HFF-Myc (cell line): ENCODE measurements around the gene IKZF5.

Experiments
- DNase-seq: peaks from one replicate; pipeline ENCODE4 v3.0.0-alpha.2; 2011; ENCODE audit warnings: low read depth; ENCODE audit errors: extremely low read depth
- H3K4me3 ChIP-seq: replicated peaks from 2 replicates; pipeline ENCODE4 v1.5.1; 2011; ENCODE audit warnings: low read depth, mild to moderate bottlenecking, control low read depth, low read length
- CTCF ChIP-seq: IDR thresholded peaks from 2 replicates; pipeline ENCODE4 v1.5.1; 2012; ENCODE audit warnings: mild to moderate bottlenecking, low read depth, low read length, control low read depth; ENCODE audit errors: missing control alignments

The IKZF5 gene

GRCh38 chr10:122998360-122998917, 10.2 kb downstream of the IKZF5 start:
- TF ChIP-seq CTCF: no peak
- no peak for DNase-seq
- no peak overlapping the region for H3K4me3 ChIP-seq

- no peak for TF ChIP-seq CTCF
- H3K4me3 ChIP-seq: no peak overlapping the region
- no peak for DNase-seq
Observed at GRCh38 chr10:122997864-122998263, 10.7 kb downstream of the IKZF5 start.

- no peak for TF ChIP-seq CTCF
- DNase-seq: no peak
- no peak overlapping the region for H3K4me3 ChIP-seq
Observed at GRCh38 chr10:122995936-122996335, 12.7 kb downstream of the IKZF5 start.

GRCh38 chr10:122993797-122994336, 14.7 kb downstream of the IKZF5 start:
- no peak for TF ChIP-seq CTCF
- H3K4me3 ChIP-seq: no peak overlapping the region
- no peak for DNase-seq

GRCh38 chr10:122992031-122992585, 16.5 kb downstream of the IKZF5 start:
- no peak for DNase-seq
- no peak overlapping the region for H3K4me3 ChIP-seq
- TF ChIP-seq CTCF: no peak

- H3K4me3 ChIP-seq: no peak overlapping the region
- no peak for DNase-seq
- no peak for TF ChIP-seq CTCF
Observed at GRCh38 chr10:122990278-122990677, 18.3 kb downstream of the IKZF5 start.
